Middle frontal gyrus (tissue), 1 donor: ENCODE results near the gene RPL35.
A peak's percentile ranks its signal among the peaks of the same experiment; 100 is the strongest.

Source experiments
- DNase-seq: peaks from one replicate; pipeline ENCODE4 v3.0.0-alpha.2; 2015; ENCODE audit warnings: low spot score; ENCODE audit errors: extremely low spot score

The RPL35 gene

DNA sequence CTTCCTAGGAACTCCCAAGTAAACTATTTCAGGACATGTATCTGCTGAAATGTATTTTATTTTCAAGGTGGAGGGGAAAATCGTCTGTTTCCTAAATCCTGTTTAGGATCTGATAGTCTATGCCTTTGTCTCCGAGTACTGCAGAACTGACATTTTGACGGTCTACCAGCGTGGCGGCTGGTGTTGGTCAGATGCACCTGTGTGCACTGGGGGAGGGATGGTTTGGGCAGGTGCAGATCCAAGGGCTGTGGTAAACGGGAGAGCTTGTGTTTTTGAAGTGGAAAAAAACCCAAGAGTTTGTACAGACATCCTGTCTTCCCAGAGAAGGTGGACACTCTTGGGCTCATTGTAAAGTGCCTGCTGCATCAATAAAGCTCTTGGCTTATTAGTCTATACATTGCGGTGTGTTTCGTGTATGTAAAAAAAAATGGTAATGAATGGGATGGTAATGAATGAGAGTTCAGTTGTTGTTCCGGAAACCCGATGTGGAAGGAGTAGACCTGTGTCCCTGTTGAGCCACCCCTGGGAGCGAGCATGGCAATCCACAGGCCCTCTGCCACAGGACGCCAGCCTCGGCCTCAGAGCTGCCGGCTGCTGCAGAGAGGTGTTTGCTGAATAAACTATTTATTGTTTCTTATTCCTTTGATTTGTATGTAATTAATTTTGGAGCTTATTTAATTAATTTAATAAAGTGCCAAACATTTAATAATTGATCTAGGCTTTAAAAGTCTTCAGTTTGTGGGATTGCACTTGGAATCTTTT, 15.4 kb upstream of the RPL35 start:
- DNase-seq = no peak

- no peak for DNase-seq
Observed at GRCh38 chr9:124875501-124875900, 13.7 kb upstream of the RPL35 start.

- DNase-seq = peak; percentile 18
Observed at GRCh38 chr9:124873664-124874063, 11.9 kb upstream of the RPL35 start.

GRCh38 chr9:124871156-124871561, 9.4 kb upstream of the RPL35 start:
- DNase-seq = no peak

GRCh38 chr9:124870723-124871122, 9.0 kb upstream of the RPL35 start:
- no peak for DNase-seq

- no peak for DNase-seq
Observed at GRCh38 chr9:124869986-124870560, 8.3 kb upstream of the RPL35 start.

DNA sequence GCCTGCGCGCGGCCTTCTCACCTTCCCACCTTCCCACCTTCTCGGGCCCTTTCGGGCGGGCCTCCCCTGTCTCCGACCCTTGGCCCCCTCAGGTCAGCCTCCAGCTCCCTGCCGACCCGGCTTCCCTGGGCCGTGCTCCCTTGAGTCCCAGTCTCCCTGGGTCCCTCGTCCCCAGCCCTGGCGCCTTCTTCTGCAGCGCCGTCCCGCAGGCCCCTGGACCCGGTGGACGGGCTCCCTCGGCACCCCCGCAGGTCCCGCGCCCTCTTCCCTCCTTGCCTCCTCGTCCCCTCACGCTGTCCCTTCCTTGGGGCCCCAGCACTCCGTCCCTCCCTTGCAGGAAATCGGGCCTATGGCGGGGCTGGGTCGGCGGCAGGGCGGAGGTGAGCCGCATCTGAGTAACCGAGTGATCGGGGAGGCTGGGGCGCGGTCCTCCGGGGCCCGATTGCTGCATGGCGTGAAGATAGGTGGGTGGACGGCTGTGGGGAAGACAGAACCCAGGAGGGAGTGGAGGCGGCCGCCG, 7.8 kb upstream of the RPL35 start:
- no peak for DNase-seq

DNA sequence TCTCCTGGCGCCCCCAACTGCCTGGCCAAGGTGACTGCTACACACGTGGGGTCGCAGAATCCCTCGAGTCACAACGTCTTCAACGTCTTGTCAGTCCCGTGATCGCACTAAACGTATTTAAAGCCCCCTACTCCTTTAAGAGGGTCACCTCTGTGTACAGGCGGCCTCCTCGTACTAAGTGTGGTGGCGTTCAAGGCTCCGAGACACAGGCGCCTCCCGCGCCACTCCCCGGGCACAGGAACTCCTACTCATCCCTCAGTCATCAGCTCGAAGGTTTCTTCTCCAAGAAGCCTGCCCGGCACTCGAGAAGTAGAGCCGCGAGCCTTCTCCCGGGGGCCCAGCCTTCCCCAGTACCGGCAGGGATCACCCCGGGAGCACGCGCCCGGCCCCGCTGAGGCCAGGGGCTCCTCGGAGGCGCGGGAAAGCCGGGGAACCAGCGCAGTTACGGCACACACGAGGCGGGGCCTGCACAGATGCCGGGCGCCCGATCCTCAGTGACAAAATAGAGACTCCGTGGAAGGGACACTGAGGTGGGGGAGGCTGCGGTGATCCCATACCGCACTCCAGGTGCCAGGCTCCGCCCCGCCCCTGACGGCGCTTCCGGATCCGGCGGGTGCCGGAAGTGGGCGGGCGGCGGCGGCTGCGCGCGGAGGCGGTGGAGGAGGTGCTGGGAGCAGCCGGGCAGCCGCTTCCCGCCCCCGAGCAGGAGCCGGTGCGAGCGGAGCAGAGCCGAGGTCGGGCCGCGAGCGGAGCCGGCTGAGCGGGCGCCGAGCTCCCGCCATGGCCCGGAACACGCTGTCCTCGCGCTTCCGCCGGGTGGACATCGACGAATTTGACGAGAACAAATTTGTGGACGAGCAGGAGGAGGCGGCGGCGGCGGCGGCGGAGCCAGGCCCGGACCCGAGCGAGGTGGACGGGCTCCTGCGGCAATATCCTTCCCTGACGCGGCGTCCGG, 7.0 kb upstream of the RPL35 start:
- peak; percentile 54 for DNase-seq

DNA sequence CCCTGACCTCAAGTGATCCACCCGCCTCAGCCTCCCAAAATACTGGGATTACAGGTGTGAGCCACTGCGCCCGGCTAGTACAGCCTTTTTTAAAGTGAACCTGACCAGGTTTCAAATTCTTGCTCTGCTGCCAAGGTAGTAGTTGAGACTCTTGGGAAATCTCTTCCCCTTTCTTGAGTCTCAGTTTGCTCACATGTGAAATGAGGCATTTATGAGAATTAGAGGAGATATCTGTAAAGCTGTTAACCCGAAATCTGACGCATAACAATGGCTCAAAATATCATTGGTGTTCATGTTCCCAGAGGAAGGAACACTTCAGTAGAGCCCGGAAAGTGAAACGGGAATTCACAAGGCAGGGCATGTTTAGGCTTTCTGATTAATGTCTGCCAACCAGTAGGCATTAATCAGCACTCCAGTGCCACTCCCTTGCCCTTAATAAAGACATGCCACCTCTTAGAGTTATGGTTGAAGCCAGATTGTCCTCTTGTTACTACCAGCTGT, 1.7 kb upstream of the RPL35 start:
- DNase-seq = no peak

- DNase-seq = no peak
Observed at GRCh38 chr9:124860582-124861341, 995 bp downstream of the RPL35 start.

DNA sequence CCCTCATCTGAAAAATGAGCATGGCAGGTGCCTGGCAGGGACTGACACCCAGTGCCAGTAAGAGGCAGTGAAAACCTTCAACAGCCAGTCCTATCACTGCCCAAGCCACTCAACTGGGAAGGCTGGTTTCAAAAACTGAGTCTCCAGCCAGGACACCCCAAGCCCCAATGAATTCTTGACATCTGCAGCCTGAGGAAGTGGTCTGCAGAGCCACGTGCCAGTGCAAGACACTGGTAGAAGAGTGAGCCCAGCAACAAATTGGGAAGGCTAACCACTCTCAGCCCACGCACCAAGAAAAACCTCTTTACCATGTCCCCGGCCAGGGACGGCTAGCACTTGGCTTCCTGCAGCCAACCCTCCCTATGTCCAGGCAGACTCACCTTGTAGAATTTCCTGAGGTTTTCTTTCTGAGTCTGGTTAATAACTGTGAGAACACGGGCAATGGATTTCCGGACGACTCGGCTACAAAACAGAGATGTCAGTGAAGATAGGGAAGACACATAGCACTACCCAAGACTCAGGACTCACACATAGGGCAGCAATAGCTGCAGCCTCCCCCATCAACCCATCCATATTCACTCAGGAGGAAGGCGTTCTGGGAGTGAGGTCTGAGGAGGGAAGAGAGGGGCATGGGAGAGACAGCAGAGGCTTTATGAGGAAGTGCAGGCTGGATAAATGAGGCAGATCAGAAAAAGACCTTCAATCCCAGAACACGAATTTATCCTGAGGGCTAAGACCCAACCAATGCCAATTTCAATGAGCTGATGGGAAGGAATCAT, 1.8 kb downstream of the RPL35 start:
- no peak for DNase-seq

- no peak for DNase-seq
Observed at GRCh38 chr9:124858330-124859046, 3.3 kb downstream of the RPL35 start.

DNA sequence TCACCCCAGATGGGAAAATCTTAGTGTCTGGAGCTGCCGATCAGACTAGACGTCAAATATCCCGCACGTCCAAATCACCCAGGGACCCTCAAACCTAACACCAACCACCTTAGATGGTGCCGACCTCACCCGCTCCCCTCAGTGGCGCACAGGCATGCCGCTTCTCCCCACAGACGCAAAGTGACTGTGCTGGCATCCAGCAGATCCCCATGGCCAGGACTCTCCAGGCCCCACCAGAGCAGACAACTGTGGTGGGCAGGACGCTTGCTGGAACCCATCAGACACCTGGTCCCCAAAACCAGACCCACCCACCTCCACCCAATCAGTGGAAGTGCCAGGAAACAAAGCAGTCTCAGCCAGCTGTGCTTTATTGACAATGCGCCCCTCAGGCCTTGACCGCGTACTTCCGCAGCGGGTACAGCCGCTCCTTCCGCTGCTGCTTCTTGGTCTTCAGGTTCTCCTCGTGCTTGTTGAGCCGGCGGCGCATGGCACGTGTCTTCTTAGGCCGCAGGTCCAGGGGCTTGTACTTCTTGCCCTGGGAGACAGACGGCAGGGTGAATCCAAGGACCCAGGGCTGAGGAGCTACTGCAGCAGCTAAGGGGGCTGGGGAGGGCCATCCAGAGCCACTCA, 4.1 kb downstream of the RPL35 start:
- no peak for DNase-seq

DNA sequence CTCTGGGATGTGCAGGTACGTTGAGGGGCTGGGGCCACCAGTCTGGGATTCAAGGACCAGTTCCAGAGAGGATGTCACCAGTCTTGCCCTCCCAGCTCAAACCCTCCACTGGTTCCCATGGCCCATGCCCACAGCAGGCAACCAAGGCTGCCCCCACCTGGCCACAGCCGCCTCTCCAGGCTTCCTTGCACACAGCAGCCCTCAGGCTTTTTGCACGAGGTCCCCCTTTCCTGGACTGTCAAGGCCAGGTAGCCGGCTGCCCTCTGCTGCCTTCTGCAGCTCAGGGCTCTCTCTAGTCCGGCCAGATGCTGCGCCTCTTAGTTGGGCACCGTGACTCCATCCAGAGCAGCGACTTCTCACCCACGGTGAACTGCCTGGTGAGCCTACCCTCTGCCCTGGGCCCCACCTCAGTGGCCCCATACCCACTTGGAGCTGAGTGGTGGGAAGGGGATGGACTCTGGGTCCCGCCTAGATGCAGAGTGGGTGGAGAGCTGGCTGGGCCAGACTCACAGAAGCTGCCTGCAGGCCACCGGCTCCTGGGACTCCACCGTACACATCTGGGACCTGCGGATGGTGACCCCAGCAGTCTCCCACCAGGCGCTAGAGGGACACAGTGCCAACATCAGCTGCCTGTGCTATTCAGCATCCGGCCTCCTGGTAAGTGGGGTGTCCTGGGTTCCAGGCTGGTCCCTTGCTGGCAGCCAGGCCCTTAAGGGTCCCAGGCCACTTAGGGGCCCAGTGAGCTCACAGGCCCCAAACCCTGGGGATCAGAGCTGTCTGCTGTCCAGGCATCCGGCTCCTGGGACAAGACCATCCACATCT, 5.6 kb downstream of the RPL35 start:
- no peak for DNase-seq

DNA sequence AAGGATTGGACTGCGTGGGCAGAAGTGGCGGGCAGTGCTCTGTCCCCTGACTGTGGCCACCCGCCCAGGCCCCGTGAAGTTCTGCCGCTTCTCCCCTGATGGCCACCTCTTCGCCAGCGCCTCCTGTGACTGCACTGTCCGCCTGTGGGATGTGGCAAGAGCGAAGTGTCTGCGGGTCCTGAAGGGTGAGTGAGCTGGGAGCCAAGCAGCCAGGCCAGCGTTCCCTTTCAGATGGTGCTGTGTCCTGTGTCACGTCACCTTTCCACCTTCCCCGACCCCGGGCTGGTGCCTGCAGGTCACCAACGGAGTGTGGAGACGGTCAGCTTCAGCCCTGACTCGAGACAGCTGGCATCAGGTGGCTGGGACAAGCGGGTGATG, 6.2 kb downstream of the RPL35 start:
- DNase-seq = no peak

DNA sequence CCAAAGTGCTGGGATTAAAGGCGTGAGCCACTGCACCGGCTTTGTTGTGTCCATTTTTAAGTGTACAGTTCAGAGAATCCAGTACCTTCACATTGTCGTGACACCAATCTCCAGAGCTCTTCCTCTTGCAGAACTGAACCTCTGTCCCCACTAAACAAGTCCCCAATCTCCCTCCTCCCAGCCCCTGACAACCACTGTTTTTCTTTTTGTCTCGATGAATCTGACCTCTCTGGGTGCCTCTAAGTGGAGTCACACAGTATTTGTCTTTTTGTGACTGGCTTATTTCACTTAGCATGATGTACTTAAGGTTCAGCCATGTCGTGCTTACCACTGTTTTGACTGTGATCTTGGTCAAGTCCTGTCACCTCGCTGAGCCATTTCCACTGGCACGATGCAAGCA, 6.9 kb downstream of the RPL35 start:
- DNase-seq = no peak

- no peak for DNase-seq
Observed at GRCh38 chr9:124854161-124854560, 7.6 kb downstream of the RPL35 start.

DNA sequence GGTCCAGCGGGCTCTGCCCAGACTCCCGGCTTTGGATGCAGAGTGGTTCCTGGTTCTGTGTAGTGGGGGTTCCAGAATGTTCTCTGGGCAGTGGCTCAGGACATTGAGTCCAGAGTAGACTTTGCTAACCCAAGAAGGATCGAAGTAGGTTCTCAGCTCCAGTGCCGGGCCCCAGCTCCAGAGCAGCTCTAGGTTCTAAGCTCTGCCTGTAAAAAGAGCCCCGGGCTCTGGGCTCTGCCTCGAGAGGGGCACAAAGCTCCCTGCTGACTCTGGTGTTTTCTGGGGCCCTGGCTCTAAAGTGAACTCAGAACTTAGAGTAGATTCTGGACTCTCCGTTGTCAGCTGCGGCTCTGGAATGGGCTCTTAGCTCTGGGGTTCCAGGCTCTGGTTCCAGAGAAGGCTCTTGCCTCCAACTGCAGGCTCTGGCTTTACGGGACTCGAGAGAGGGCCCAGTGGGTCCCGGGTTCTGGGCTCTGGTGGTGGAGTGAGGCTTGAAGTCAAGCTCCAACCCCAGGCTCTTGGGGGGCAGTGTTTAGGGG, 8.1 kb downstream of the RPL35 start:
- DNase-seq = no peak
